Immature natural killer cell (primary cell): ENCODE data around the gene PRKCE. TPM values are rescaled to one million over a fixed set of nuclear protein-coding genes. Genes with fewer than 3 reads are reported as not detected.

Source experiments
- DNase-seq, 3 donors: peaks; one replicate each; pipeline ENCODE4 v3.0.0; 2022; ENCODE audit warnings: mixed read lengths in 1 of 3
- H3K27ac Mint-ChIP-seq, 6 donors: one replicate each; pipeline ENCODE4 v1.8.0; 2020; ENCODE audit warnings: mixed read lengths in 6 of 6, mild to moderate bottlenecking in 5 of 6, inconsistent platforms in 4 of 6, moderate library complexity in 3 of 6
- H3K27me3 Mint-ChIP-seq, 3 donors: one replicate each; pipeline ENCODE4 v1.8.0; 2020 to 2021; ENCODE audit warnings: low read depth in 3 of 3, mild to moderate bottlenecking in 3 of 3, mixed read lengths in 3 of 3, moderate library complexity in 3 of 3, inconsistent platforms in 1 of 3
- H3K36me3 Mint-ChIP-seq, 3 donors: one replicate each; pipeline ENCODE4 v1.8.0; 2020; ENCODE audit warnings: mixed read lengths in 3 of 3, inconsistent platforms in 2 of 3, mild to moderate bottlenecking in 2 of 3
- H3K4me1 Mint-ChIP-seq, 2 donors: one replicate each; pipeline ENCODE4 v1.8.0; 2020; ENCODE audit warnings: inconsistent platforms in 2 of 2, mild to moderate bottlenecking in 2 of 2, mixed read lengths in 2 of 2, moderate library complexity in 1 of 2
- H3K4me3 Mint-ChIP-seq, 5 donors: one replicate each; pipeline ENCODE4 v1.8.0; 2020; ENCODE audit warnings: mild to moderate bottlenecking in 5 of 5, mixed read lengths in 5 of 5, inconsistent platforms in 3 of 5, moderate library complexity in 3 of 5
- H3K9me3 Mint-ChIP-seq, 6 donors: one replicate each; pipeline ENCODE4 v1.8.0; 2020; ENCODE audit warnings: mild to moderate bottlenecking in 6 of 6, mixed read lengths in 6 of 6, inconsistent platforms in 4 of 6, moderate library complexity in 3 of 6
- polyA plus RNA-seq, 3 donors: library from polyadenylated mRNA; unstranded; fragments of 300-500 nt; fragmentation: Illumina TruSeq; gene quantifications; one replicate each; pipeline ENCODE4 v1.2.3, GENCODE V29; 2021

Gene PRKCE
- polyA plus RNA-seq, 3 donors from 2014 or later: 1.0 to 3.0 (median 2.5) TPM

- Mint-ChIP-seq H3K4me1 (no peaks in the 10 kb centered on the region), H3K9me3 (no peaks in the 10 kb centered on the region), H3K27ac (no peak overlapping the region), H3K4me3 (no peak overlapping the region), H3K36me3 (peaks cover 0 to 4% (median 0%) of the 10 kb centered on the region in 3 donors), H3K27me3 (no peaks in the 10 kb centered on the region)
- no peak for DNase-seq
Measured at GRCh38 chr2:46126571-46126970, 475.1 kb downstream of the PRKCE start.

GRCh38 chr2:46127176-46127575 is 475.7 kb downstream of the PRKCE start:
- Mint-ChIP-seq H3K9me3 (no peaks in the 10 kb centered on the region), H3K27me3 (no peaks in the 10 kb centered on the region), H3K4me1 (no peaks in the 10 kb centered on the region), H3K36me3 (peaks cover 0 to 4% (median 3%) of the 10 kb centered on the region in 3 donors), H3K4me3 (no peak overlapping the region), H3K27ac (no peak overlapping the region)
- DNase-seq: no peak

GRCh38 chr2:46130511-46130910 is 479.0 kb downstream of the PRKCE start:
- H3K36me3 Mint-ChIP-seq: peaks cover 0 to 7% (median 5%) of the 10 kb centered on the region in 3 donors
- no peaks in the 10 kb centered on the region for H3K9me3 Mint-ChIP-seq
- no peaks in the 10 kb centered on the region for H3K27me3 Mint-ChIP-seq
- no peak for DNase-seq
- no peak overlapping the region for H3K4me3 Mint-ChIP-seq
- H3K27ac Mint-ChIP-seq: no peak overlapping the region
- no peaks in the 10 kb centered on the region for H3K4me1 Mint-ChIP-seq

GRCh38 chr2:46132996-46133395 is 481.5 kb downstream of the PRKCE start:
- Mint-ChIP-seq H3K27ac (no peak overlapping the region), H3K9me3 (no peaks in the 10 kb centered on the region), H3K4me3 (no peak overlapping the region), H3K27me3 (no peaks in the 10 kb centered on the region), H3K4me1 (no peaks in the 10 kb centered on the region), H3K36me3 (peaks cover 0 to 7% (median 5%) of the 10 kb centered on the region in 3 donors)
- DNase-seq: no peak

GRCh38 chr2:46134531-46135227 is 483.2 kb downstream of the PRKCE start:
- no peak overlapping the region for H3K4me3 Mint-ChIP-seq

GRCh38 chr2:46135228-46135855 is 483.9 kb downstream of the PRKCE start:
- Mint-ChIP-seq H3K36me3 (peaks cover 0 to 7% (median 5%) of the 10 kb centered on the region in 3 donors), H3K4me3 (no peak overlapping the region), H3K27ac (no peak overlapping the region), H3K4me1 (no peaks in the 10 kb centered on the region), H3K9me3 (no peaks in the 10 kb centered on the region), H3K27me3 (no peaks in the 10 kb centered on the region)
- DNase-seq: no peak

More at GRCh38 chr2:46134531-46135227, 483.2 kb downstream of the PRKCE start:
- Mint-ChIP-seq H3K27me3 (no peaks in the 10 kb centered on the region), H3K9me3 (no peaks in the 10 kb centered on the region), H3K36me3 (peaks cover 0 to 7% (median 5%) of the 10 kb centered on the region in 3 donors), H3K4me1 (no peaks in the 10 kb centered on the region), H3K27ac (no peak overlapping the region)
- DNase-seq: no peak

GRCh38 chr2:46135958-46136357 is 484.5 kb downstream of the PRKCE start:
- Mint-ChIP-seq H3K4me3 (no peak overlapping the region), H3K27ac (no peak overlapping the region), H3K9me3 (no peaks in the 10 kb centered on the region), H3K36me3 (peaks cover 0 to 7% (median 5%) of the 10 kb centered on the region in 3 donors), H3K27me3 (peaks cover 0 to 2% (median 0%) of the 10 kb centered on the region in 3 donors), H3K4me1 (no peaks in the 10 kb centered on the region)
- no peak for DNase-seq

GRCh38 chr2:46136481-46136880 is 485.0 kb downstream of the PRKCE start:
- H3K9me3 Mint-ChIP-seq: no peaks in the 10 kb centered on the region
- H3K27me3 Mint-ChIP-seq: peaks cover 0 to 2% (median 0%) of the 10 kb centered on the region in 3 donors
- no peak for DNase-seq
- no peaks in the 10 kb centered on the region for H3K4me1 Mint-ChIP-seq
- H3K36me3 Mint-ChIP-seq: peaks cover 0 to 7% (median 5%) of the 10 kb centered on the region in 3 donors
- no peak overlapping the region for H3K27ac Mint-ChIP-seq
- H3K4me3 Mint-ChIP-seq: no peak overlapping the region

GRCh38 chr2:46136953-46137352 is 485.5 kb downstream of the PRKCE start:
- Mint-ChIP-seq H3K4me3 (no peak overlapping the region), H3K36me3 (peaks cover 0 to 7% (median 5%) of the 10 kb centered on the region in 3 donors), H3K27ac (no peak overlapping the region), H3K4me1 (no peaks in the 10 kb centered on the region), H3K27me3 (peaks cover 0 to 2% (median 0%) of the 10 kb centered on the region in 3 donors), H3K9me3 (no peaks in the 10 kb centered on the region)
- no peak for DNase-seq

- Mint-ChIP-seq H3K27me3 (peaks cover 0 to 2% (median 0%) of the 10 kb centered on the region in 3 donors), H3K27ac (peak overlapping the region in 4 of 6 donors; percentile 4 to 76 (median 67)), H3K4me3 (no peak overlapping the region), H3K36me3 (peaks cover 0 to 7% (median 3%) of the 10 kb centered on the region in 3 donors), H3K4me1 (peaks cover 10 to 18% of the 10 kb centered on the region in 2 donors), H3K9me3 (no peaks in the 10 kb centered on the region)
- no peak for DNase-seq
Measured at GRCh38 chr2:46142546-46143428, 491.3 kb downstream of the PRKCE start.

- Mint-ChIP-seq H3K27ac (peak overlapping the region in 3 of 6 donors; percentile 63 to 81 (median 76)), H3K9me3 (no peaks in the 10 kb centered on the region), H3K36me3 (peaks cover 0 to 8% (median 3%) of the 10 kb centered on the region in 3 donors), H3K27me3 (peaks cover 0 to 2% (median 0%) of the 10 kb centered on the region in 3 donors), H3K4me1 (peaks cover 10 to 18% of the 10 kb centered on the region in 2 donors), H3K4me3 (no peak overlapping the region)
- no peak for DNase-seq
Measured at GRCh38 chr2:46143429-46144132, 492.1 kb downstream of the PRKCE start.

- Mint-ChIP-seq H3K4me3 (peak overlapping the region in 4 of 5 donors; percentile 0 to 51 (median 30)), H3K4me1 (peaks cover 10 to 18% of the 10 kb centered on the region in 2 donors), H3K27ac (peak overlapping the region in 5 of 6 donors; percentile 28 to 88 (median 62)), H3K9me3 (no peaks in the 10 kb centered on the region), H3K36me3 (peaks cover 0 to 13% (median 3%) of the 10 kb centered on the region in 3 donors), H3K27me3 (peaks cover 0 to 2% (median 0%) of the 10 kb centered on the region in 3 donors)
- peak; percentile 31 to 65 (median 47) for DNase-seq
Measured at GRCh38 chr2:46144133-46144800, 492.8 kb downstream of the PRKCE start.
